Keratinocyte (primary cell): Measurements from ENCODE around the gene PTPRF.

Experiments used
- CTCF ChIP-seq, 3 experiments: IDR thresholded peaks in 1 of 3; conservative IDR thresholded peaks in 1 of 3; optimal IDR thresholded peaks in 1 of 3; 2 replicates in 2 of 3; 3 replicates in 1 of 3; pipeline versions ENCODE3 to v1.5.1; 2011; ENCODE audit warnings: low read length in 3 of 3, mild to moderate bottlenecking in 3 of 3, moderate library complexity in 2 of 3, control low read depth in 1 of 3, inconsistent platforms in 1 of 3; ENCODE audit not compliant: insufficient read depth in 2 of 3; ENCODE audit errors: extremely low read depth in 1 of 3
- EZH2 ChIP-seq: IDR thresholded peaks from one replicate; pipeline ENCODE4 v1.6.1; 2012; ENCODE audit warnings: inconsistent platforms, mild to moderate bottlenecking, low read length, moderate library complexity

GRCh38 chr1:43481491-43481890 is 49.2 kb upstream of the PTPRF start:
- TF ChIP-seq CTCF (optimal IDR thresholded peaks at IDR 0.05 in 1 of 3, IDR thresholded peaks at IDR 0.05 in 1 of 3, conservative IDR thresholded peaks at IDR 0.05 in 1 of 3; ENCODE audit: extremely low read depth in 1 of 3, insufficient read depth in 2 of 3, low read length in 3 of 3) (no peak), EZH2 (no peak)
